Osteoblast (primary cell): ENCODE results near the gene MCC. TPM values are rescaled to one million over a fixed set of nuclear protein-coding genes. Genes with fewer than 3 reads are reported as not detected.

ENCODE experiments used
- DNase-seq: peaks from one replicate; pipeline ENCODE4 v3.0.0; 2011; ENCODE audit warnings: low spot score, mixed read lengths; ENCODE audit not compliant: insufficient read length; ENCODE audit errors: missing footprints
- H2AFZ ChIP-seq: 2 replicates; pipeline ENCODE4 v1.6.0; 2011; ENCODE audit warnings: mild to moderate bottlenecking, low read length
- H3K27ac ChIP-seq: 2 replicates; pipeline ENCODE4 v1.5.1; 2011; ENCODE audit warnings: mild to moderate bottlenecking, low read depth, low read length, moderate library complexity
- H3K27me3 ChIP-seq: 2 replicates; pipeline ENCODE4 v1.6.0; 2012; ENCODE audit warnings: mild to moderate bottlenecking, control low read depth, inconsistent platforms, low read length, moderate library complexity; ENCODE audit not compliant: insufficient read depth
- H3K36me3 ChIP-seq: 2 replicates; pipeline ENCODE4 v1.5.1; 2011; ENCODE audit warnings: mild to moderate bottlenecking, low read length, control low read depth, moderate library complexity; ENCODE audit not compliant: insufficient read depth
- H3K4me1 ChIP-seq: 2 replicates; pipeline ENCODE4 v1.5.1; 2011; ENCODE audit warnings: mild to moderate bottlenecking, low read length, control low read depth, moderate library complexity; ENCODE audit not compliant: insufficient read depth
- H3K4me2 ChIP-seq: 2 replicates; pipeline ENCODE4 v1.6.0; 2011; ENCODE audit warnings: mild to moderate bottlenecking, low read length; ENCODE audit not compliant: insufficient read depth
- H3K4me3 ChIP-seq: fragments of 200-600 bp; sonication (generic); 3 replicates; pipeline ENCODE4 v1.5.1; 2012; ENCODE audit warnings: mild to moderate bottlenecking, low read length, inconsistent platforms; ENCODE audit not compliant: insufficient read depth
- H3K79me2 ChIP-seq: 2 replicates; pipeline ENCODE4 v1.6.0; 2012; ENCODE audit warnings: mild to moderate bottlenecking, low read length, control low read depth, inconsistent platforms; ENCODE audit not compliant: insufficient read depth
- H3K9me3 ChIP-seq: 2 replicates; pipeline ENCODE4 v1.5.1; 2011; ENCODE audit warnings: low read depth, low read length, control low read depth
- H4K20me1 ChIP-seq: 2 replicates; pipeline ENCODE4 v1.6.0; 2012; ENCODE audit warnings: mild to moderate bottlenecking, low read length, control low read depth; ENCODE audit not compliant: insufficient read depth
- total RNA-seq: library from RNA; depleted of rRNA; stranded (reverse); fragments of >200 nt; gene quantifications from 2 replicates; pipeline ENCODE4 v1.2.3, GENCODE V29; 2012
- TF ChIP-seq, protein P1 (sequence below): IDR thresholded peaks from 2 replicates; pipeline ENCODE4 v1.5.1; 2011; ENCODE audit warnings: mild to moderate bottlenecking, low read depth, low read length, moderate library complexity; ENCODE audit errors: extremely low read depth

MCC gene
- total RNA-seq, 1 donor: 45.6 TPM

DNA sequence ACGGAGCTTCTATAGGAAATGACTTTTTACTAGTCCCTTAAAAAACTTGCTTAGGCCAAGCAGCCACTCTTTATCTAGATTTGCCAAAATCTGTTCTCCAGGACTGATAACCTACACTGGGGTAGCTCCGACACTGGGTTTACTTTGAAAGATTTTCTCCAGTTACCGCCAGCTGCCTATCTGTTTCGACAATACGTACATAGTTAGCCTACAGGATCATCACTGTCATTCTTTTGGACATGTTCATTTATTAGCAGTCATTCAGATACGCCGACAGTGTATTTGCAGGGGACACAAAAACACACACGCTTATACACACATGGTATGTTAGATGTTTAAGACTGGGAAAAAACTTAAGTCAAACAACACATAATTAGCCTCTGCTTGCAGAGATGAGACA is 286.0 kb downstream of the MCC start:
- H3K36me3 ChIP-seq: no peaks in the 10 kb centered on the region
- no peak overlapping the region for H3K4me2 ChIP-seq
- no peaks in the 10 kb centered on the region for H3K27me3 ChIP-seq
- H4K20me1 ChIP-seq: no peaks in the 10 kb centered on the region
- no peak overlapping the region for H3K4me3 ChIP-seq
- H3K79me2 ChIP-seq: no peaks in the 10 kb centered on the region
- no peak overlapping the region for H2AFZ ChIP-seq
- no peak overlapping the region for H3K27ac ChIP-seq
- peaks cover 4% of the 10 kb centered on the region for H3K4me1 ChIP-seq
- DNase-seq: no peak
- H3K9me3 ChIP-seq: no peaks in the 10 kb centered on the region
- TF ChIP-seq, protein P1, sequence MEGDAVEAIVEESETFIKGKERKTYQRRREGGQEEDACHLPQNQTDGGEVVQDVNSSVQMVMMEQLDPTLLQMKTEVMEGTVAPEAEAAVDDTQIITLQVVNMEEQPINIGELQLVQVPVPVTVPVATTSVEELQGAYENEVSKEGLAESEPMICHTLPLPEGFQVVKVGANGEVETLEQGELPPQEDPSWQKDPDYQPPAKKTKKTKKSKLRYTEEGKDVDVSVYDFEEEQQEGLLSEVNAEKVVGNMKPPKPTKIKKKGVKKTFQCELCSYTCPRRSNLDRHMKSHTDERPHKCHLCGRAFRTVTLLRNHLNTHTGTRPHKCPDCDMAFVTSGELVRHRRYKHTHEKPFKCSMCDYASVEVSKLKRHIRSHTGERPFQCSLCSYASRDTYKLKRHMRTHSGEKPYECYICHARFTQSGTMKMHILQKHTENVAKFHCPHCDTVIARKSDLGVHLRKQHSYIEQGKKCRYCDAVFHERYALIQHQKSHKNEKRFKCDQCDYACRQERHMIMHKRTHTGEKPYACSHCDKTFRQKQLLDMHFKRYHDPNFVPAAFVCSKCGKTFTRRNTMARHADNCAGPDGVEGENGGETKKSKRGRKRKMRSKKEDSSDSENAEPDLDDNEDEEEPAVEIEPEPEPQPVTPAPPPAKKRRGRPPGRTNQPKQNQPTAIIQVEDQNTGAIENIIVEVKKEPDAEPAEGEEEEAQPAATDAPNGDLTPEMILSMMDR: no peak

DNA sequence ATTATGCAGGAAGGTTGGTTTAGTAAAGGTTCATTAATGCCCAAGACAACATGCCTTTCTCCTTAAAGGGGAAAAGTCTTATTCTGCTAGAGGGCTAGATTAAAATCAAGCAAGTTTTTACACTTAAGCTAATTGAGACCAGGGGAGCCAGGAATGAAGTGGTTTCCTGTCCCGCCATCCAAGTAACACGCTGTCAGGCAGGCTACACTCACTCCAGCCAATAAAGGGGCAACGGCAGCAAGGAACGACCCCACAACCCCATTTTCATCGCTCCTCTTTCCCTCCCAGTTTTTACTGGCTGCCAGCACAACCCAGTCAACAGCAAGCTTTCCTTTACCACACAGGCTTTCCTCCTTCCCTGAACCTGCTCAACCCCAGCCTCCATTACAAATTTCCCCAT is 286.5 kb downstream of the MCC start:
- no peak overlapping the region for H3K27ac ChIP-seq
- no peak overlapping the region for H3K4me3 ChIP-seq
- H4K20me1 ChIP-seq: no peaks in the 10 kb centered on the region
- peaks cover 4% of the 10 kb centered on the region for H3K4me1 ChIP-seq
- H3K36me3 ChIP-seq: no peaks in the 10 kb centered on the region
- H3K9me3 ChIP-seq: no peaks in the 10 kb centered on the region
- H3K27me3 ChIP-seq: no peaks in the 10 kb centered on the region
- no peak overlapping the region for H2AFZ ChIP-seq
- no peaks in the 10 kb centered on the region for H3K79me2 ChIP-seq
- no peak overlapping the region for H3K4me2 ChIP-seq
- TF ChIP-seq, protein P1: no peak
- DNase-seq: no peak

DNA sequence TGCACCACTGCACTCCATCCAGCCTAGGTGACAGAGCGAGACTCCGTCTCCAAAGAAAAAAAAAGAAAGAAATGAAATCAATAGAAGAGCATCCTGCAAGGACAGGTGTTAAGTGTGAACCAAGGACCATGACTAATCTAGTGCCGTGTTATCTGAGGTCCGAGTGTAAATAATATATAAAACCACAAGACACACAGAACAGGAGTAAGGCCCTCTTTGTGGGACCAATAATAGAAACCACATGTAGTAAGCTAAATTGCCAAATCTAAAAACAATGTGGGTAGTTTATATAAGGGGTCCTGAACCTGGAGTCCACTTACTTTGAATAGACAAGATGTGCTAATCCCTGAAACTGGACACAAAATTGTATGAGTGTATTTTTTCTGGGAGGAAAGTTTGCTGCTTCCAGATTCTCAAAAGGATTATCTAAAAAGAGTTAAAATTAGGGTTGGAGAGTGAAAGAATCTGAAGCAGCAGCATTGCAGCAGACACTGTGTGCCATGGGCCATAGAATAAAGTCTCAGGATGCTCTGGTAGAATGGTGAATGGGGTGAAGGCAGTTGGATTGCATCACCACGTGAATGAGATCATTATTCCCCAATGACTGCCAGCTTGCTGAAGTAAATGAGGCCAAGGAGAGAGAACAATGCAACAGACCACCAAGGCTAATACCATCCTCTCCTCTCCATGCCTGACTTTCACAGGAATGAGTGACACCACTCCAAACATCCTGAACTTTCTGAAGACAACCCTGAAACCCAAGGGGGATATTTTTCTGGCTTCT is 288.9 kb downstream of the MCC start:
- Histone ChIP-seq H3K4me2 (no peak overlapping the region), H3K4me1 (peaks cover 4% of the 10 kb centered on the region), H3K79me2 (no peaks in the 10 kb centered on the region), H3K4me3 (no peak overlapping the region), H3K27ac (no peak overlapping the region), H3K9me3 (no peaks in the 10 kb centered on the region), H3K36me3 (no peaks in the 10 kb centered on the region), H3K27me3 (no peaks in the 10 kb centered on the region), H2AFZ (no peak overlapping the region), H4K20me1 (no peaks in the 10 kb centered on the region)
- peak; percentile 41 for DNase-seq
- TF ChIP-seq, protein P1: no peak

DNA sequence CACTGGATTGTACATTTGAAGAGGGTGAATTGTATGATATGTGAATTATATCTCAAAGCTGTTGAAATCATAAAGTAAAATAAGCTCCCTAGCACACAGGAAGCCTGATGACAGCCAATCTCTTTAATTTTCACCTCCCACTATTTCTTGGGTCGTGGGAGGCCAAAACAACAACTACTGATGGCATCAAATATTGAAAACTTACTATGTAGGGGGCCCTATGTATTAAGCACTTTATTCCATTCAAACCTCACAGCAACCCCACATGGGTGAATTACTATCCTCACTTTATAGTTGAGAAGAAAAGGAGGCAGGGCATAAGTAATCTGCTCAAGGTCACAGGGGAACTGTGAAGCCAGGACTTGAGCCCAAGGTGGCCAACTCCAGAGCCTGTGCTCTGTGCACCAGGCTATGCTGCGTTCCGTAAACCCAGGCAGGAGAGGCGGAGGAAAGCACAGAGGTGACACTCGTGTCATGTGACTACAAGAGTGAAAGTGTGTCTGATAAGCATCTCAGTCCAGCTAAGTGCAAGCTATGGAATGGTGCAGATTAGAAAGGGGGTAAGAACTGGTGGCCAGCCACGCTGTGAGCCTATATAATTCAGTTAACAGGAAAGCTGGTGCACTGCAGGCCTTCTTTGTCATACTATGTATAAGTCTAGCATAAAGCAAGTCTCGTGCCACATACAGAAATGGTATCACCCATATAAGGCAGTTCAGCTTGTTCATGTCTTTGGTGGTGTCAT is 290.6 kb downstream of the MCC start:
- peaks cover 4% of the 10 kb centered on the region for H3K9me3 ChIP-seq
- TF ChIP-seq, protein P1: no peak
- H3K4me1 ChIP-seq: no peaks in the 10 kb centered on the region
- H4K20me1 ChIP-seq: no peaks in the 10 kb centered on the region
- no peak for DNase-seq
- no peak overlapping the region for H3K4me2 ChIP-seq
- H3K79me2 ChIP-seq: no peaks in the 10 kb centered on the region
- H3K4me3 ChIP-seq: no peak overlapping the region
- no peak overlapping the region for H3K27ac ChIP-seq
- H3K27me3 ChIP-seq: no peaks in the 10 kb centered on the region
- H3K36me3 ChIP-seq: peaks cover 4% of the 10 kb centered on the region
- no peak overlapping the region for H2AFZ ChIP-seq
